H1 (cell line): ENCODE results near the gene PLK3. TPM values are rescaled to one million over a fixed set of nuclear protein-coding genes. Genes with fewer than 3 reads are reported as not detected.

Experiments used
- CTCF ChIA-PET: fragments of 300-600 bp; sonication (Branson Sonifier 250); formaldehyde crosslinking; loops from one replicate; lab custom pipeline; 2021; ENCODE audit not compliant: partially characterized antibody; lab: Charles Lee
- POLR2A ChIA-PET: fragments of 300-600 bp; sonication (Branson Sonifier 250); formaldehyde crosslinking; loops from one replicate; lab custom pipeline; 2021; ENCODE audit warnings: inconsistent platforms; ENCODE audit not compliant: partially characterized antibody; lab: Charles Lee
- DNase-seq, 2 experiments: peaks; one replicate each; pipeline versions ENCODE4 v3.0.0 to v3.0.0-alpha.2; 2010 to 2022; ENCODE audit warnings: low spot score in 2 of 2, low read depth in 1 of 2, mixed read lengths in 1 of 2
- FAIRE-seq: peaks from 2 replicates; lab custom pipeline; 2011; peaks lifted over from hg19 to GRCh38; lab: Jason Lieb, UNC
- H2AFZ ChIP-seq: 2 replicates; pipeline ENCODE4 v1.8.1; 2012; ENCODE audit warnings: low read length, inconsistent platforms
- H2AK5ac ChIP-seq: 2 replicates; pipeline ENCODE4 v1.6.1; 2013; ENCODE audit warnings: low read depth, low read length
- H2BK120ac ChIP-seq: replicated peaks from 2 replicates; pipeline ENCODE3; 2013; ENCODE audit warnings: low read depth, low read length, inconsistent platforms
- H2BK12ac ChIP-seq: 2 replicates; pipeline ENCODE4 v1.6.1; 2013; ENCODE audit warnings: low read depth, low read length
- H2BK15ac ChIP-seq: 2 replicates; pipeline ENCODE4 v1.6.1; 2013; ENCODE audit warnings: low read length
- H2BK20ac ChIP-seq: 2 replicates; pipeline ENCODE4 v1.6.1; 2013; ENCODE audit warnings: low read length
- H2BK5ac ChIP-seq: 2 replicates; pipeline ENCODE4 v1.6.1; 2013; ENCODE audit warnings: low read depth, low read length
- H3K14ac ChIP-seq: 2 replicates; pipeline ENCODE4 v1.6.1; 2013; ENCODE audit warnings: inconsistent platforms; ENCODE audit not compliant: insufficient read length
- H3K18ac ChIP-seq: 2 replicates; pipeline ENCODE4 v1.6.1; 2013; ENCODE audit warnings: low read length; ENCODE audit errors: extremely low read depth
- H3K23ac ChIP-seq: 2 replicates; pipeline ENCODE4 v1.6.1; 2013; ENCODE audit warnings: inconsistent platforms; ENCODE audit not compliant: insufficient read length
- H3K23me2 ChIP-seq: 2 replicates; pipeline ENCODE4 v1.6.1; 2013; ENCODE audit warnings: low read depth, low read length
- H3K27ac ChIP-seq: 2 replicates; pipeline ENCODE4 v1.6.1; 2011; ENCODE audit warnings: low read depth, low read length, inconsistent platforms
- H3K27me3 ChIP-seq, 4 experiments: replicated peaks in 1 of 4; 1 replicate in 1 of 4; 2 replicates in 3 of 4; pipeline versions ENCODE4 v1.6.1 to v1.8.1; 2011 to 2013; ENCODE audit warnings: low read length in 3 of 4, mild to moderate bottlenecking in 3 of 4, inconsistent platforms in 2 of 4, mixed read lengths in 2 of 4, moderate library complexity in 1 of 4; ENCODE audit not compliant: control insufficient read depth in 3 of 4, insufficient read depth in 3 of 4; ENCODE audit errors: extremely low read depth in 1 of 4
- H3K36me3 ChIP-seq, 4 experiments: 2 replicates each; pipeline versions ENCODE4 v1.6.1 to v1.8.1; 2011 to 2013; ENCODE audit warnings: mild to moderate bottlenecking in 4 of 4, low read length in 3 of 4, moderate library complexity in 2 of 4, control low read depth in 1 of 4, inconsistent platforms in 1 of 4; ENCODE audit not compliant: insufficient read depth in 4 of 4, control insufficient read depth in 2 of 4
- H3K4ac ChIP-seq: replicated peaks from 2 replicates; pipeline ENCODE3; 2013; ENCODE audit warnings: low read length, low read depth, mixed read lengths, inconsistent platforms; ENCODE audit not compliant: insufficient read length
- H3K4me1 ChIP-seq, 4 experiments: replicated peaks in 1 of 4; 1 replicate in 1 of 4; 2 replicates in 3 of 4; pipeline versions ENCODE4 v1.6.1 to v1.8.1; 2011 to 2013; ENCODE audit warnings: low read length in 3 of 4, inconsistent platforms in 2 of 4, mixed read lengths in 1 of 4; ENCODE audit not compliant: insufficient read depth in 4 of 4, control insufficient read depth in 3 of 4
- H3K4me2 ChIP-seq, 2 experiments: 2 replicates each; pipeline versions ENCODE4 v1.6.1 to v1.8.1; 2011 to 2013; ENCODE audit warnings: low read depth in 2 of 2, low read length in 2 of 2, control low read depth in 1 of 2, inconsistent platforms in 1 of 2, mild to moderate bottlenecking in 1 of 2; ENCODE audit not compliant: insufficient read depth in 1 of 2
- H3K4me3 ChIP-seq, 4 experiments: fragments of 200-600, 300-600 bp in 1 of 4; sonication (generic), shearing (Covaris generic), sonication (Bioruptor Twin) in 1 of 4; 2 replicates each; pipeline versions ENCODE4 v1.5.1 to v1.8.1; 2011 to 2016; ENCODE audit warnings: low read length in 4 of 4, low read depth in 3 of 4, control low read depth in 2 of 4, inconsistent platforms in 2 of 4, mild to moderate bottlenecking in 2 of 4, mixed read lengths in 1 of 4, moderate library complexity in 1 of 4; ENCODE audit not compliant: insufficient read depth in 2 of 4; ENCODE audit errors: extremely low read depth in 1 of 4
- H3K56ac ChIP-seq: replicated peaks from 2 replicates; pipeline ENCODE3; 2013; ENCODE audit warnings: low read depth, mild to moderate bottlenecking, mixed read lengths, low read length, inconsistent platforms; ENCODE audit not compliant: insufficient read length
- H3K79me1 ChIP-seq: 2 replicates; pipeline ENCODE4 v1.6.1; 2013; ENCODE audit warnings: low read depth, low read length, control low read depth
- H3K79me2 ChIP-seq, 2 experiments: 2 replicates each; pipeline versions ENCODE4 v1.6.1 to v1.8.1; 2012 to 2013; ENCODE audit warnings: low read length in 2 of 2, mild to moderate bottlenecking in 2 of 2, inconsistent platforms in 1 of 2; ENCODE audit not compliant: insufficient read depth in 2 of 2, control insufficient read depth in 1 of 2
- H3K9ac ChIP-seq, 4 experiments: replicated peaks in 1 of 4; 1 replicate in 1 of 4; 2 replicates in 3 of 4; pipeline versions ENCODE4 v1.6.1 to v1.8.1; 2011 to 2013; ENCODE audit warnings: low read depth in 3 of 4, low read length in 3 of 4, control low read depth in 2 of 4, mild to moderate bottlenecking in 2 of 4, moderate library complexity in 2 of 4, inconsistent platforms in 1 of 4; ENCODE audit errors: extremely low read depth in 1 of 4
- H3K9me3 ChIP-seq, 2 experiments: 2 replicates each; pipeline versions ENCODE4 v1.6.1 to v1.8.1; 2012 to 2013; ENCODE audit warnings: mild to moderate bottlenecking in 2 of 2, moderate library complexity in 2 of 2, control low read depth in 1 of 2, inconsistent platforms in 1 of 2, low read depth in 1 of 2, low read length in 1 of 2, mixed read lengths in 1 of 2; ENCODE audit not compliant: insufficient read depth in 2 of 2
- H4K20me1 ChIP-seq, 2 experiments: replicated peaks in 1 of 2; 2 replicates each; pipeline versions ENCODE3 to v1.8.1; 2011 to 2013; ENCODE audit warnings: inconsistent platforms in 2 of 2, low read length in 2 of 2, mild to moderate bottlenecking in 1 of 2; ENCODE audit not compliant: insufficient read depth in 2 of 2, control insufficient read depth in 1 of 2
- H4K5ac ChIP-seq: 2 replicates; pipeline ENCODE4 v1.6.1; 2013; ENCODE audit warnings: low read length, low read depth, mixed read lengths, inconsistent platforms; ENCODE audit not compliant: insufficient read length
- H4K8ac ChIP-seq: 2 replicates; pipeline ENCODE4 v1.8.0; 2013; ENCODE audit warnings: mild to moderate bottlenecking, moderate library complexity, low read length, inconsistent platforms; ENCODE audit not compliant: insufficient read depth; ENCODE audit errors: extremely low read depth
- H4K91ac ChIP-seq: replicated peaks from 2 replicates; pipeline ENCODE3; 2013; ENCODE audit warnings: low read length, mixed read lengths, inconsistent platforms; ENCODE audit not compliant: insufficient read length
- CBX8 ChIP-seq: fragments of 300-800, 300-1000 bp; sonication (generic); IDR thresholded peaks from 2 replicates; pipeline ENCODE4 v1.7.1; 2016; ENCODE audit warnings: low read depth, low read length, borderline replicate concordance
- HDAC2 ChIP-seq, 2 experiments: fragments of 300-600 bp in 1 of 2; sonication (generic) in 1 of 2; IDR thresholded peaks; 2 replicates each; pipeline ENCODE4 v1.6.1; 2011 to 2012; ENCODE audit warnings: low read depth in 2 of 2, low read length in 2 of 2, mild to moderate bottlenecking in 2 of 2, moderate library complexity in 2 of 2, borderline replicate concordance in 1 of 2, inconsistent platforms in 1 of 2
- KDM4A ChIP-seq: IDR thresholded peaks from one replicate; pipeline ENCODE4 v1.7.1; 2012; ENCODE audit warnings: low read depth, mild to moderate bottlenecking, moderate library complexity, low read length, inconsistent platforms; ENCODE audit not compliant: severe bottlenecking
- KDM5A ChIP-seq: fragments of 200-600 bp; IDR thresholded peaks from 2 replicates; pipeline ENCODE4 v1.7.1; 2012; ENCODE audit warnings: mild to moderate bottlenecking, low read length, inconsistent platforms, mixed read lengths
- RXRA ChIP-seq: IDR thresholded peaks from 2 replicates; pipeline ENCODE4 v1.6.1; 2011; ENCODE audit warnings: low read depth, mild to moderate bottlenecking, low read length, moderate library complexity; ENCODE audit not compliant: insufficient read depth
- SIN3A ChIP-seq, 2 experiments: IDR thresholded peaks in 1 of 2; conservative IDR thresholded peaks in 1 of 2; 2 replicates each; pipeline ENCODE4 v1.6.1; 2011 to 2012; ENCODE audit warnings: low read length in 2 of 2, improper control_type of control experiment in 1 of 2, low read depth in 1 of 2, mild to moderate bottlenecking in 1 of 2
- TBP ChIP-seq: IDR thresholded peaks from 2 replicates; pipeline ENCODE4 v1.6.1; 2011; ENCODE audit warnings: low read depth, low read length, improper control_type of control experiment
- WGBS, 2 experiments: shearing (Covaris generic) in 1 of 2; methylation state at CpG; one replicate each; pipeline versions ENCODE4 v1.1.6 to v1.1.7; 2013 to 2015; ENCODE audit warnings: low lambda C conversion rate in 2 of 2, mixed read lengths in 2 of 2, inconsistent platforms in 1 of 2, low coverage in 1 of 2, missing lambda C conversion rate in 1 of 2; ENCODE audit not compliant: insufficient replicate concordance in 2 of 2, insufficient coverage in 1 of 2, insufficient read length in 1 of 2; ENCODE audit errors: extremely low coverage in 1 of 2, missing lambda C conversion rate in 1 of 2; 5-methylcytosine and 5-hydroxymethylcytosine counted together
- polyA plus RNA-seq, 7 experiments: library from polyadenylated mRNA; depleted of rRNA in 3 of 7; stranded (reverse) in 5 of 7; unstranded in 2 of 7; fragments of >200 nt in 5 of 7; fragments of 200-250 nt in 2 of 7; gene quantifications; 1 replicate in 5 of 7; 2 replicates in 1 of 7; 4 replicates in 1 of 7; pipeline versions ENCODE4 v1.2.1 to v1.2.3, GENCODE V29; 2011 to 2013; ENCODE audit warnings: missing spikeins in 2 of 7, mixed read lengths in 2 of 7
- total RNA-seq: library from RNA; stranded (reverse); fragmentation: NEBNext Ultra II Directional; extraction: Animal tissue kit (Norgen Biotek cat#: 25700); gene quantifications from 2 replicates; pipeline ENCODE4 v1.2.1, GENCODE V29; 2021

The PLK3 gene
- total and polyA plus RNA-seq, 2 of the 8 experiments (the other 6 are each of a cell fraction or from before 2014, with no cell fraction given): 7.9 to 12.3 TPM

- Histone ChIP-seq H3K27ac (no peak within 1 kb of the TSS), H2AFZ (no peak within 1 kb of the TSS)
- TF ChIP-seq SIN3A (conservative IDR thresholded peaks at IDR 0.05 in 1 of 2, IDR thresholded peaks at IDR 0.05 in 1 of 2; ENCODE audit: low read depth in 1 of 2, low read length in 2 of 2) (peak; percentile 58 to 61; a peak in 1 of 4 replicates), TBP (peak; percentile 19; the same call in 1 of the 2 replicates), RXRA (no peak), KDM4A (peak; percentile 91), CBX8 (no peak), HDAC2 (IDR thresholded peaks at IDR 0.05; ENCODE audit: borderline replicate concordance in 1 of 2, low read depth in 2 of 2, low read length in 2 of 2) (peak in 1 of 2 experiments; percentile 78; a peak in 1 of 4 replicates), KDM5A (no peak)
- TF ChIP-seq, all 59 proteins: peak for 4
- peak within 1 kb of the TSS; percentile 59 to 74 (median 70) for H3K4me3 ChIP-seq
- H3K4me1 ChIP-seq: peaks cover 0 to 5% (median 0%) of the 10 kb centered on the region in 4 experiments; a peak in 2 of 7 replicates
- peak; percentile 70 to 95 for DNase-seq
- H4K5ac ChIP-seq: no peak within 1 kb of the TSS
- ChIA-PET CTCF (interaction anchor here (0.6 to 2.3 kb wide), 7 partner anchors 9 to 175 kb away, joined by 3 to 6 read pairs (median 4); partner anchors contain the start of genes HECTD3, RNU5D-1 and UROD), POLR2A (interaction anchor here (0.7 to 7.9 kb wide), 16 partner anchors 9 to 497 kb away, joined by 3 to 55 read pairs (median 4); partner anchors contain the start of genes EIF2B3, HECTD3, MUTYH and RPS8)
- H2AK5ac ChIP-seq: no peak within 1 kb of the TSS
- no peak within 1 kb of the TSS for H3K56ac ChIP-seq
- peak within 1 kb of the TSS; percentile 60; the same call in 1 of the 2 replicates for H2BK12ac ChIP-seq
- H4K20me1 ChIP-seq: no peaks in the 10 kb centered on the region
- no peaks in the 10 kb centered on the region for H3K79me1 ChIP-seq
- peaks cover 0 to 10% (median 6%) of the 10 kb centered on the region in 4 experiments; a peak in 3 of 7 replicates for H3K27me3 ChIP-seq
- no peak within 1 kb of the TSS for H3K23ac ChIP-seq
- peak within 1 kb of the TSS; percentile 80 to 94 for H3K4me2 ChIP-seq
- H3K9me3 ChIP-seq: no peaks in the 10 kb centered on the region
- no peaks in the 10 kb centered on the region for H3K79me2 ChIP-seq
- WGBS, 2 experiments: 7% methylated on average over 24 of the region's 72 CpGs; no CpG with 5 or more reads in 1 of the 2 experiments
- H2BK20ac ChIP-seq: no peak within 1 kb of the TSS
- no peak within 1 kb of the TSS for H4K91ac ChIP-seq
- H2BK5ac ChIP-seq: no peak within 1 kb of the TSS
- no peak within 1 kb of the TSS for H3K4ac ChIP-seq
- H3K23me2 ChIP-seq: peaks cover 6% of the 10 kb centered on the region; the same call in 1 of the 2 replicates
- no peak within 1 kb of the TSS for H2BK120ac ChIP-seq
- peak within 1 kb of the TSS; percentile 68 for H4K8ac ChIP-seq
- no peak within 1 kb of the TSS for H3K9ac ChIP-seq
- peak within 1 kb of the TSS; percentile 83; the same call in 1 of the 2 replicates for H3K18ac ChIP-seq
- no peak within 1 kb of the TSS for H2BK15ac ChIP-seq
- no peak within 1 kb of the TSS for H3K14ac ChIP-seq
- no peaks in the 10 kb centered on the region for H3K36me3 ChIP-seq
- FAIRE-seq: no peak
Measured at GRCh38 chr1:44842862-44843655, 42.9 kb downstream of the PLK3 start, which contains the start of gene PTCH2. Gene PTCH2, minus strand, starts transcription at chr1:44843253. Its CDS starts 321 bp downstream, at chr1:44842932.
